ENCODE data around the gene LYSMD3.
A peak's percentile ranks its signal among the peaks of the same experiment; 100 is the strongest.

The LYSMD3 gene

GRCh38 chr5:90479611-90480385, 49.6 kb downstream of the LYSMD3 start:
- no peak for DNase-seq

GRCh38 chr5:90477621-90478215, 51.7 kb downstream of the LYSMD3 start:
- DNase-seq, result no peak

GRCh38 chr5:90477073-90477472, 52.3 kb downstream of the LYSMD3 start:
- no peak for DNase-seq

- no peak for DNase-seq
These were observed 53.0 kb downstream of the LYSMD3 start for GRCh38 chr5:90476391-90476790.

GRCh38 chr5:90475436-90475980, 53.9 kb downstream of the LYSMD3 start:
- DNase-seq, result no peak

GRCh38 chr5:90474235-90475107, 54.9 kb downstream of the LYSMD3 start, which contains the start of the genes MBLAC2 and POLR3G:
TSS of gene MBLAC2 (minus strand) at chr5:90474771. CDS start at chr5:90474292, 479 bp downstream.
TSS of gene POLR3G (plus strand) at chr5:90474864. CDS start at chr5:90485568, 10,704 bp downstream.
- DNase-seq, result peak; percentile 63

GRCh38 chr5:90473396-90474234, 55.8 kb downstream of the LYSMD3 start:
- peak; percentile 6 for DNase-seq

- no peak for DNase-seq
These were observed 56.5 kb downstream of the LYSMD3 start for GRCh38 chr5:90472783-90473395.
